ENCODE results near the gene MEGF6. TPM values are rescaled to one million over a fixed set of nuclear protein-coding genes. Genes with fewer than 3 reads are reported as not detected.

The MEGF6 gene
- total and polyA plus RNA-seq, 2 donors (not counting 1 experiment from before 2014, with no cell fraction given): 43.2 to 77.3 TPM

DNA sequence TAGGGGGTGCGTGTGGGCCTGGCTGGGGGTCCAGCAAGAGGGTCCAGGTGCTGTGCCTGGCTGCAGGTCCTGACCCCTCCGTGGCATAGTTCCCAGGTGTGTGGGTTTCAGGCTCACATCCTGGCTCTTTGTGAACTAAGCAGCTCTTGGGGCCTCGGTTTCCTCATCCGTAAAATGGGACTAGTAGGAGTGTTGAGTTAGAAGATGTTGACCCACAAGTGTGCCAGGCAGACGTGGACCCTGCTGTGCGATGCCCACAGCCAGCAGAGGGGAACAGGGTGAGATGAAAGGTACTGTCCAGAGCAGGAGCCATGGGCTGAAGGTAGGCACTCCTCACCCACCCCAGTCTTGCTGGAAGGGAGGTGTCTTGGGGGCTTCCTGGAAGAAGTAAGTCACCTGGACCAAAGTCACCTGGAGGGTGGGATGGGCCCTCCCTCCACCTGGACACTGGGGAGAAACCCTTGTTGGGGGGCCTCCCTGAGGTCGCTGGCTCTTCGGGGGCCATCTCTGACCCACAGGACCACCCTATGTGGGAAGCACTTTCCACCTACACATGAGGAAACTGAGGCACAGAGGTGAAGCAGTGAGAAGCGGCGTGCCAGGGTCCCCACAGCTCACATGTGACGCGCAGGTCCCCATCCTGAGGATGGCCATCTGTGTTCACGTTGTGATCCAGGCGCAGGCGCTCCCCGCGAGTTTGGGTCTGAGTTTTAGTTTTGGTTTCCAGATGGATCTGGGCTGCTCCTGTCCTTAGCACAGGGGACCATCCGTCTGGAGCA is 155.4 kb downstream of the MEGF6 start:
- Histone ChIP-seq H3K4me3 (ENCODE audit: control extremely low read depth in 1 of 5, extremely low read depth in 1 of 5, insufficient read depth in 1 of 5, low read depth in 2 of 5, low read length in 4 of 5) (no peak overlapping the region), H3K79me2 (ENCODE audit: control insufficient read depth, insufficient read depth, low read length) (no peaks in the 10 kb centered on the region), H3K36me3 (replicated peaks in 1 of 2; ENCODE audit: control extremely low read depth in 1 of 2, control insufficient read depth in 1 of 2, extremely low read depth in 1 of 2, insufficient read depth in 2 of 2, low read length in 1 of 2) (no peaks in the 10 kb centered on the region), H3K9ac (ENCODE audit: low read length) (no peak overlapping the region), H3K4me1 (ENCODE audit: control insufficient read depth in 2 of 2, insufficient read depth in 2 of 2, low read length in 2 of 2) (peaks cover 16 to 20% of the 10 kb centered on the region in 2 donors), H3K27ac (ENCODE audit: low read length in 2 of 2) (no peak overlapping the region), H3K9me3 (ENCODE audit: control extremely low read depth in 1 of 3, control insufficient read depth in 2 of 3, insufficient read depth in 1 of 3, low read length in 2 of 3) (peaks cover 0 to 14% (median 0%) of the 10 kb centered on the region in 3 donors), H3K27me3 (replicated peaks in 1 of 4; ENCODE audit: control extremely low read depth in 1 of 4, control insufficient read depth in 3 of 4, insufficient read depth in 4 of 4, low read length in 3 of 4) (peaks cover 0 to 43% (median 17%) of the 10 kb centered on the region in 4 experiments), H3K4me2 (replicated peaks; ENCODE audit: low read depth, low read length, poor library complexity, severe bottlenecking) (no peak overlapping the region), H4K20me1 (ENCODE audit: control insufficient read depth, insufficient read depth, low read length, poor library complexity, severe bottlenecking) (no peaks in the 10 kb centered on the region), H2AFZ (ENCODE audit: insufficient read depth, low read depth, low read length, poor library complexity, severe bottlenecking) (no peak overlapping the region)
- ChIA-PET CTCF (interaction anchor here (1.0 kb wide), 1 partner anchor 269 kb away, joined by 4 read pairs; no protein-coding TSS in a partner anchor), POLR2A (no interaction called here)
- H3K27me3 Mint-ChIP-seq: peaks cover 10% of the 10 kb centered on the region
- no peak for TF ChIP-seq CTCF (IDR thresholded peaks at IDR 0.05)
- TF ChIP-seq EZH2 (IDR thresholded peaks at IDR 0.05; ENCODE audit: borderline replicate concordance, insufficient read depth, low read depth, low read length, poor library complexity, severe bottlenecking): no peak
- peaks cover 3% of the 10 kb centered on the region for H3K4me1 Mint-ChIP-seq
- no peaks in the 10 kb centered on the region for H3K9me3 Mint-ChIP-seq (ENCODE audit: insufficient read depth)
- intact Hi-C loops (cut with micrococcal nuclease): no loop called here
- peak overlapping the region; percentile 28 for H3K27ac Mint-ChIP-seq
- ATAC-seq (ENCODE audit: low read depth) (no peak), DNase-seq (no peak)
- WGBS (ENCODE audit: insufficient coverage): 94% methylated on average over 17 of the region's 18 CpGs
- H3K4me3 Mint-ChIP-seq: peak overlapping the region; percentile 71
